HepG2 (cell line): ENCODE measurements around the gene RNASE7. TPM values are rescaled to one million over a fixed set of nuclear protein-coding genes. Genes with fewer than 3 reads are reported as not detected.

Source experiments
- CCAR2 ChIP-seq: fragments of 200-400 bp; formaldehyde crosslinking; optimal IDR thresholded peaks from 2 replicates; pipeline ENCODE3; 2018; ENCODE audit warnings: low read depth, mild to moderate bottlenecking, low read length, moderate library complexity
- CTCF ChIP-seq: sonication (generic); formaldehyde crosslinking; IDR thresholded peaks from 2 replicates; pipeline ENCODE4 v1.5.0; 2020; ENCODE audit warnings: mild to moderate bottlenecking, missing genetic modification reagents, moderate library complexity
- EP300 ChIP-seq, 3 experiments: sonication (generic) in 1 of 3; formaldehyde crosslinking in 1 of 3; IDR thresholded peaks; 2 replicates each; pipeline versions ENCODE4 v1.5.1 to v1.6.1; 2011 to 2020; ENCODE audit warnings: low read depth in 2 of 3, low read length in 2 of 3, borderline replicate concordance in 1 of 3, improper control_type of control experiment in 1 of 3, mild to moderate bottlenecking in 1 of 3, missing genetic modification reagents in 1 of 3, moderate library complexity in 1 of 3
- FOSL2 ChIP-seq: sonication (generic); formaldehyde crosslinking; IDR thresholded peaks from 2 replicates; pipeline ENCODE4 v1.4.0; 2020; ENCODE audit warnings: missing genetic modification reagents
- HDAC6 ChIP-seq: fragments of 200-600 bp; sonication (generic); IDR thresholded peaks from 2 replicates; pipeline ENCODE4 v1.7.0; 2017; ENCODE audit warnings: mild to moderate bottlenecking, antibody characterized with exemption, low read length, low read depth
- MEIS2 ChIP-seq: sonication (generic); formaldehyde crosslinking; IDR thresholded peaks from 2 replicates; pipeline ENCODE4 v1.9.0; 2021; ENCODE audit warnings: mild to moderate bottlenecking, missing genetic modification reagents
- NKX3-1 ChIP-seq: sonication (generic); formaldehyde crosslinking; IDR thresholded peaks from 2 replicates; pipeline ENCODE4 v1.5.0; 2020; ENCODE audit warnings: missing genetic modification reagents
- PAXIP1 ChIP-seq: sonication (generic); formaldehyde crosslinking; conservative IDR thresholded peaks from 2 replicates; pipeline ENCODE4 v1.4.0; 2020; ENCODE audit warnings: mild to moderate bottlenecking, missing genetic modification reagents, moderate library complexity
- POGZ ChIP-seq: sonication (generic); formaldehyde crosslinking; IDR thresholded peaks from 2 replicates; pipeline ENCODE4 v1.4.0; 2020; ENCODE audit warnings: mild to moderate bottlenecking, missing genetic modification reagents
- SIX1 ChIP-seq: sonication (generic); formaldehyde crosslinking; IDR thresholded peaks from 2 replicates; pipeline ENCODE4 v1.4.0; 2020; ENCODE audit warnings: missing genetic modification reagents, borderline replicate concordance
- YEATS4 ChIP-seq: sonication (generic); formaldehyde crosslinking; IDR thresholded peaks from 2 replicates; pipeline ENCODE4 v1.4.0; 2020; ENCODE audit warnings: missing genetic modification reagents, borderline replicate concordance
- ZBTB7A ChIP-seq: sonication (generic); formaldehyde crosslinking; IDR thresholded peaks from 2 replicates; pipeline ENCODE4 v1.8.0; 2022; ENCODE audit warnings: mild to moderate bottlenecking, missing genetic modification reagents
- ZNF101 ChIP-seq: sonication (generic); formaldehyde crosslinking; IDR thresholded peaks from 2 replicates; pipeline ENCODE4 v1.4.0; 2020; ENCODE audit warnings: mild to moderate bottlenecking, low read depth, missing genetic modification reagents, borderline replicate concordance
- ZNF383 ChIP-seq: sonication (generic); formaldehyde crosslinking; IDR thresholded peaks from 2 replicates; pipeline ENCODE4 v1.4.0; 2020; ENCODE audit warnings: missing genetic modification reagents, mild to moderate bottlenecking, borderline replicate concordance
- polyA plus RNA-seq, 8 experiments: library from polyadenylated mRNA; depleted of rRNA in 3 of 8; stranded (reverse) in 7 of 8; unstranded in 1 of 8; fragments of >200 nt; fragmentation: Illumina TruSeq in 4 of 8; extraction: Trizol in 4 of 8; gene quantifications; 2 replicates each; pipeline versions ENCODE4 v1.2.1 to v1.2.3, GENCODE V29; 2011 to 2016; ENCODE audit warnings: low read depth in 4 of 8, missing spikeins in 1 of 8, mixed read lengths in 1 of 8; ENCODE audit not compliant: insufficient read depth in 1 of 8
- total RNA-seq, 5 experiments: library from RNA; depleted of rRNA; stranded (reverse); fragments of >200 nt; fragmentation: Illumina TruSeq; extraction: Trizol; gene quantifications; 2 replicates each; pipeline ENCODE4 v1.2.3, GENCODE V29; 2016; ENCODE audit warnings: low read depth in 1 of 5
- TF ChIP-seq, protein P1 (sequence below): sonication (generic); formaldehyde crosslinking; IDR thresholded peaks from 2 replicates; pipeline ENCODE4 v1.4.0; 2020; ENCODE audit warnings: missing genetic modification reagents, borderline replicate concordance

Gene RNASE7
- total and polyA plus RNA-seq, 2 of the 13 experiments (the other 11 are each of a cell fraction or from before 2014, with no cell fraction given), result 0.04 TPM; not detected in 1

DNA sequence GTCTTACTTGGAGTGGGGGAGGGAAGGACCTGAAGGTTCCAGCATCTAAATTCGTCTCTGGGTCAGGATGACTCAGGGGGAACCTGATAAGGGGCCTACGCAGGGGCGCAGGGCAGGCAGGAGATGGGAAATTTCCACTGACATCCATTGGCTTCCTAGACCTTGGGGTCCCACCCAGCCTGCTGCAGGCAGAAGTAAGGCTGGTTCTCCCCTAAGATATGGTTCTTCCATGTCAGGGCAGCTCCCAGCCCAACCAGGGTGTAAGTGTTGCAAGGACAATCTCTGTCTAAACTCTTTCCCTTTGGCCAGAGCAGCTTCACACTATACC lies 15.2 kb upstream of the RNASE7 start (continued):
- TF ChIP-seq SIX1 (CRISPR knock-in tag) (no peak), YEATS4 (CRISPR knock-in tag) (no peak), ZNF101 (no peak), POGZ (CRISPR knock-in tag) (no peak), NKX3-1 (CRISPR knock-in tag) (no peak), ZNF383 (CRISPR knock-in tag) (no peak), ZBTB7A (CRISPR knock-in tag) (0 out of 2 replicates have a peak, but pooled peaks have one; percentile 26), HDAC6 (no peak), EP300 (IDR thresholded peaks at IDR 0.05; ENCODE audit: low read depth in 2 of 2, low read length in 2 of 2) (peak in 1 of 2 experiments; percentile 34; a peak in 1 of 4 replicates), EP300 (CRISPR knock-in tag; IDR thresholded peaks at IDR 0.05; ENCODE audit: borderline replicate concordance) (no peak), MEIS2 (CRISPR knock-in tag) (no peak), CTCF (CRISPR knock-in tag) (no peak), PAXIP1 (CRISPR knock-in tag) (0 out of 2 replicates have a peak, but pooled peaks have one; percentile 16), FOSL2 (CRISPR knock-in tag) (peak; percentile 78), CCAR2 (no peak)
- TF ChIP-seq, protein P1, sequence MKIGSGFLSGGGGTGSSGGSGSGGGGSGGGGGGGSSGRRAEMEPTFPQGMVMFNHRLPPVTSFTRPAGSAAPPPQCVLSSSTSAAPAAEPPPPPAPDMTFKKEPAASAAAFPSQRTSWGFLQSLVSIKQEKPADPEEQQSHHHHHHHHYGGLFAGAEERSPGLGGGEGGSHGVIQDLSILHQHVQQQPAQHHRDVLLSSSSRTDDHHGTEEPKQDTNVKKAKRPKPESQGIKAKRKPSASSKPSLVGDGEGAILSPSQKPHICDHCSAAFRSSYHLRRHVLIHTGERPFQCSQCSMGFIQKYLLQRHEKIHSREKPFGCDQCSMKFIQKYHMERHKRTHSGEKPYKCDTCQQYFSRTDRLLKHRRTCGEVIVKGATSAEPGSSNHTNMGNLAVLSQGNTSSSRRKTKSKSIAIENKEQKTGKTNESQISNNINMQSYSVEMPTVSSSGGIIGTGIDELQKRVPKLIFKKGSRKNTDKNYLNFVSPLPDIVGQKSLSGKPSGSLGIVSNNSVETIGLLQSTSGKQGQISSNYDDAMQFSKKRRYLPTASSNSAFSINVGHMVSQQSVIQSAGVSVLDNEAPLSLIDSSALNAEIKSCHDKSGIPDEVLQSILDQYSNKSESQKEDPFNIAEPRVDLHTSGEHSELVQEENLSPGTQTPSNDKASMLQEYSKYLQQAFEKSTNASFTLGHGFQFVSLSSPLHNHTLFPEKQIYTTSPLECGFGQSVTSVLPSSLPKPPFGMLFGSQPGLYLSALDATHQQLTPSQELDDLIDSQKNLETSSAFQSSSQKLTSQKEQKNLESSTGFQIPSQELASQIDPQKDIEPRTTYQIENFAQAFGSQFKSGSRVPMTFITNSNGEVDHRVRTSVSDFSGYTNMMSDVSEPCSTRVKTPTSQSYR (CRISPR knock-in tag), result peak; percentile 36; the same call in 1 of the 2 replicates
